ENCODE results near the gene SVEP1. TPM values are rescaled to one million over a fixed set of nuclear protein-coding genes. Genes with fewer than 3 reads are reported as not detected.
"Not testable (repeated sequence)": the region's sequence is repeated elsewhere in the genome, so short reads cannot be mapped to it uniquely, and the experiment has no call there.

Gene SVEP1
- total RNA-seq, 1 experiment from 2014 or later = 17.2 TPM

DNA sequence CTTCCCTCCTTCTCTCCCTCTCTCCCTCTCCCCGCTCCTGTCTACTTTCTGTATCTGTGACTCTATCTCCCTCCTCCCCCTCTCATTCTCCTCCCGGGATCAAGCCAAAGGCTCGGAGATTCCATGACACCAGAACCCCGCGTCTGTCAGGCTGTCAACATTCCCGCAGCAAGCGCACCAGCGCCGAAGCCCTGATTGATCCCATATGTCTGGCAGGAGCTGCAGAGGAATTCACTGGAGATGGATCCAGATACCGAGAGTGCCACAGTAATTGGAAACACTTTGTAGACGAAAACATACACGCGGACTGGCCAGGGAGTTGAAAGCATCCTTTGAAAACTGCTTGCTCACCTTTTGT lies 300 bp upstream of the SVEP1 start:
- peak; percentile 93 for DNase-seq (ENCODE audit: low read depth)

GRCh38 chr9:110578575-110579033 lies 937 bp downstream of the SVEP1 start:
- DNase-seq (ENCODE audit: low read depth) = peak; percentile 31

- DNase-seq (ENCODE audit: low read depth) = peak; percentile 45
These were observed 3.6 kb downstream of the SVEP1 start for GRCh38 chr9:110575945-110576344.

GRCh38 chr9:110575169-110575568 lies 4.4 kb downstream of the SVEP1 start:
- DNase-seq (ENCODE audit: low read depth) = peak; percentile 50

DNA sequence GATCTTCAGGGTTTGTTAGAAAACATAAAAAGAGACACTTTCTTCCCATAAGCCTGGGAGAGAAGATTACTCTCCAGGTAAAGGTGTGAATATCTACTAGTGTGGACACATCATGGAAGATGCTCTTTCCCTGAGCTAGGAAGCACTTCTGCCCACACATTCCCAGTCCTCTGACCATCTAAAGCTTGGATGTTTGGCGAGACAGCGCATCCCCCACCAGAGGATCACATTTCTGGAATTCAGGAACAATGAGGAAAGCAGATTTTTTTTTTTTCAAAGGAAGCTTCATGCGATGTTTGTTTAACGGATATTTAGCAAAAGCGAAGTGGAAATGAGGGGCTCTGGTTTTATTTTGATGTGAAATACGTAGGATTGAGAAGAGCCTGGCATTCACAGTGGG lies 6.2 kb downstream of the SVEP1 start:
- DNase-seq (ENCODE audit: low read depth) = peak; percentile 23

DNA sequence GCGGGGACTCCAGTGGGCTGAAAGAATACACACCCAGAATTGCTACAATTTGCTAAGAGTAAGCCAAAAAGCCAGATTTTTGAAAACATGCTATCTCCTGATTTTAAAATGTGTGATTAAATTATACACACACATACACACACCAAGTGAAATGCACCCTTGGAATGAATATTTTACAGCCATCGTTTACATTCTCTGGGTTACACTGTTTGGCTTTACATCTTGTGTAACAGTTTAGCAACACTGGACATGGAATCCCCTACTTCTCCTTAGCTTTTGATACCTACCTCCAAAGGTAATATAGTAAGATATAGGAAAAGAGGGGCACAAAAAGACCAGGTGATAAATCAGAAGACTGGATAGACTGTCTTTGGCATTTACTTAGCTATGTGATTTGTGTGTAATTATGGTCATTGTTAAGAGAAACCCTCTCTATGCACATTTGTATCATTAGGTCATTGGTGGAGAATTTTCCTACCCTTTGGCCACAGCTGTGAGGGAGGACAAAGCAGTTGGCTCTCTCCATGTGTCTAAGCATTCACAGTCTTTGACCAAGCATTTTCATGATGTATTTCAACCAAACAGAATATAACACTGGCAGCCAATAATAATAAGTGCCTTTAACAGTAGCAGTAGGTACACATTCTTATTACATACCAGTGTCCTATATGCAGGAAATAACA lies 7.6 kb downstream of the SVEP1 start:
- peak; percentile 9 for DNase-seq (ENCODE audit: low read depth)

GRCh38 chr9:110566156-110566555 lies 13.4 kb downstream of the SVEP1 start:
- DNase-seq (ENCODE audit: low read depth) = no peak

- DNase-seq (ENCODE audit: low read depth) = no peak
These were observed 17.7 kb downstream of the SVEP1 start for GRCh38 chr9:110561826-110562225.

DNA sequence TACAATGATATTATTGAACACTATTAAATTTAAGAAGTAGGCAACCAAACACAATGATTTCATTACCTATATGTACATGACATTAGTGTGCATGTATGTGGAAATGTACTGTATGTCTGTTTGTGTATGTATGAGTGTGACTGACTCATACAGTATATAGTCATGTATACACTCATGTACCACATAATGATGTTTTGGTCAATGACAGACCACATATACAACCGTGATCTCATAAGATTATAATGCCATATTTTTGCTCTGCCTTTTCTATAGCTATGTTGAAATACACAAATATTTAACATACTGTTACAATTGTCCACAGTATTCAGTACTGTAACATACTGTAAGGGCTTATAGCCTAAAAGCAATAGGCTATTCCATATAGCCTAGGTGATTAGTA lies 19.7 kb downstream of the SVEP1 start:
- peak; percentile 13 for DNase-seq (ENCODE audit: low read depth)

- DNase-seq (ENCODE audit: low read depth) = peak; percentile 78
These were observed 23.8 kb downstream of the SVEP1 start for GRCh38 chr9:110555551-110556331.

DNA sequence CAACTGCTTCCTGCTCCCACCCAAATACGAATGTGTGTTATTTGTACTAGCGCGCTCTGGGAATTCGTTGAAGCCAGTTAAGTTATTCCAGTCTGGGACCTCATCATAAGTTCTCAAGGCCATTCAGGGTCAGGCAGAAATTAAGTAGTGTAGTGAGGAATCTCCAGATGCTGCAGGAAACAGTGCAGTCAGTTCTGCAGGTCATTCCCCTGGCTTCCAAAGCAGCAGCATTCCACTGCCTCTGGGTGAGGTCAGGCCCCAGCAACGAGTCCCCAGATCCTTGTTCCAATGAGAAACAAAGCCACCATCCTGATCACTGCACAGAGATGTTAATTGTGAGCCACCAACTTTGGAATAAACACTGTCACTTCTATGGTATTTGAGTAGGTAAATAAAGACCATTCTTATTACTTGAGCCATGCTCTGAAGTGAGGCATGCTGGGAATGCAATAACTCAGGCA lies 33.1 kb downstream of the SVEP1 start:
- DNase-seq (ENCODE audit: low read depth) = peak; percentile 31

DNA sequence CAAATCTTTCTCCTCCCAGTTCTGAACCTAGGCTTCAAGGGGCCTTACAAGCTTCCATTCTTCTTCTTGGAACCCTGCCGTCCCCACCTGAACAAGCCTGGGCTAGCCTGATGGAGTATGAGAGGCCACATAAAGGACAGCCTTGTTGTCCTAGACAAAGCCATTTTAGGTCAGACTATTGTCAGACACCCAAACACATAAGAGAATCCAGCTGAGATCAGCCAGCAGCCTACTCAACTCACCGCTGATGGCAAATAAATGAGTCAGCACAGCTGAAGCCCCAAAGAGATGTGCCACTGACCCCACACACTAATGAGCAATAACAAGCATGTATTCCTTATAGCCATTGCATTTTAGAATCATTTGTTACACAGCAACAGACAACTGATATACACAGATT lies 33.8 kb downstream of the SVEP1 start:
- peak; percentile 73 for DNase-seq (ENCODE audit: low read depth)

GRCh38 chr9:110543631-110544051 lies 35.9 kb downstream of the SVEP1 start:
- peak; percentile 84 for DNase-seq (ENCODE audit: low read depth)

- DNase-seq (ENCODE audit: low read depth) = no peak
These were observed 37.6 kb downstream of the SVEP1 start for GRCh38 chr9:110541950-110542349.

GRCh38 chr9:110538647-110539041 lies 40.9 kb downstream of the SVEP1 start:
- DNase-seq (ENCODE audit: low read depth) = peak; percentile 50

DNA sequence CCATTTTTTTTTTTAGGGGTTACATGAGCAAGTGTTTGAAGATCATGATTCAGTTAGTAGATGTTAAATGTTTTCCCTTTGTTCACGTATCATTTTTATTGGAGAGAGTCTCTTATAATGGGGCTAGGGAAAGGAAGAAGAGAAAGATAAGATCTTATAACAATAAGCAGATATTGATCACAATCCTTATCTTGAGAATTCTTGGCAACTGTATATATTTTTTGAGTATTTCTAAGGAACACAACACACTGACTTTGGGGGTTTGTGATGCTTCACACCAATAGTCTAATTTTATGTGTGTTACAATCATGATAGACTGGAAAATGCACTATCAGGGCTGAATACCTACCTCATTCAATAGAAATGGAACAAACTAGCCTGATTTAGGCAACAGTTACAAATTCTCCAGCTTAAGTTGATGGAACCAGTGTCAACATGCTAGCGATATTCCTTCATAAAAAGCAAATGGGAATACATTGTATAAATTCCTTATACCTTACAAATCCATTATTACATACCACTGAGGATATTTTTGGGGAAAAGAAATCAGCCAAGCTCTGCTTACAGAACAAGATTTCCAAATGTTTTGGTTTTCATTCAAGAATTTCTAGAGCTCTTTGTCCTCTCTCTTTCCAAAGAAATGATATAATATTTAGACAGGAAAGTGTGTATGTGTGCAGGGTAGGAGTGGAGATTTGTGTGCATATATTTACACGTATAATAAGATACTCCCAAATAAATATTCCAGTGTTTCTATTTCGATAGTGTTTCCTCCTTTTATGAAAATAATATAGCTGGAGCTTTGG lies 41.5 kb downstream of the SVEP1 start:
- peak; percentile 23 for DNase-seq (ENCODE audit: low read depth)

DNA sequence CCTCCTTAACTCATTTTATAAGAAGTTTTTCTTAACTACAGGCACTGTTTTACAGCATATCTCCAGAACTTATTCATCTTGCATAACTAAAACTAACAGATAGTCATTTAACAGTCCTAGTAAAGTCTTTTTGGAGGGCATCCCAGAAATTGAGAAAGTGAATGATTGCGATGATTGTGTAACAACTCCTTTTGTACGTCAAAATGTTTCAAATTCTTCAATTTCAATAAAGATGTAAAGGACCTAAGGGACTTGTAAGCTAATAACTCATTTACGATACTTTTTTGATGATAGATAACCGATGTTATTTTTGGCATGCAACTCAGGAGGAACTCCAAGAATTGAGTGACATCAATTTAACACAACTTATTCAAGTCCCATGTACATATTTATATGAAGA lies 42.7 kb downstream of the SVEP1 start:
- DNase-seq (ENCODE audit: low read depth) = peak; percentile 55

- DNase-seq (ENCODE audit: low read depth) = not testable (repeated sequence)
These were observed 45.4 kb downstream of the SVEP1 start for GRCh38 chr9:110534162-110534561.

DNA sequence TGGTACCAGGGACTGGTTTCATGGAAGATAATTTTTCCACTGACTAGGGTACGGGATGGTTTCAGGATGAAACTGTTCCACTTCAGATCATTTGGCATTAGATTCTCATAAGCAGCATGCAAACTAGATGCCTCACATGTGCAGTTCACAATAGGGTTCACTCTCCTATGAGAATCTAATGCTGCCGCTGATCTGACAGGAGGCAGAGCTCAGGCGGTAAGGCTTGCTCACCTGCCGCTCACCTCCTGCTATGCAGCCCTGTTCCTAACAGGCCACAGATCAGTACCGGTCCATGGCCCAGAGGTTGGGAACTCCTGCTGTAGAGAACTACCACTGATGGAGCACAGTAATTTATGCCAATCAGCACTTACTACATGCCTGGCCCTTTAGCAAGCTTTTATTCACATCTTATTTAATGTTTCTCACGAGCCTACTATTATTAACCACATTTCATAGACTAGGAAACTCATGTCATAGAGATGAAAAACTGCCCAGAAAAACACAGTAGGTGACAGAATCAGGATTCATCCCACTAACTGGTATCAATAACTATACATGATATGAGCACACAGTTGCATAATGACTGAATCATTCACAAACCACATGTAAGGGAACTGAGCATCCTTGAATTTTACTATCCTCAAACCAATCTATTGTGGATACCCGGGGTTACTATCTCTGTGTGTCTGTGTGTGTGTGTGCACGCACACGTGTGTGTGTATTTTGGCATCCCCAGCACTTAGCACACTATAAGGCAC lies 46.5 kb downstream of the SVEP1 start:
- DNase-seq (ENCODE audit: low read depth) = peak; percentile 79

DNA sequence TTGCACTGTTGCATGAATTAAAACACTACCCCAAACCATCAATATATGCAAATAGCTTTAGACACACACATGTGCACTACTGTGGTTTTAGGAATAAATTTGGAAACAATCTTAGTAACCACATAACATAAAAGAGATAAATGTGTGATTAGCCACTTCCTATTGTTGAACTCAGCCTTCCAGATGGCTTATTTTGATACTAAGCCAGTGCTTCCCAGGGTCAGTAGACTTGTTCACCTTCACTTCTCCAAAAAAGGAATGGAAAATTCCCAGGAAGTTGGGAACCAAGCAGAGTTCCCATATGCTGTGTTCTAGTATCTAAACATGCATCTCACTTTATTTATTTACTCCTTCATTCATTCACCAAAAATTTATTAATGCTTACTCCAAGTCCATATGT lies 47.8 kb downstream of the SVEP1 start:
- peak; percentile 98 for DNase-seq (ENCODE audit: low read depth)

DNA sequence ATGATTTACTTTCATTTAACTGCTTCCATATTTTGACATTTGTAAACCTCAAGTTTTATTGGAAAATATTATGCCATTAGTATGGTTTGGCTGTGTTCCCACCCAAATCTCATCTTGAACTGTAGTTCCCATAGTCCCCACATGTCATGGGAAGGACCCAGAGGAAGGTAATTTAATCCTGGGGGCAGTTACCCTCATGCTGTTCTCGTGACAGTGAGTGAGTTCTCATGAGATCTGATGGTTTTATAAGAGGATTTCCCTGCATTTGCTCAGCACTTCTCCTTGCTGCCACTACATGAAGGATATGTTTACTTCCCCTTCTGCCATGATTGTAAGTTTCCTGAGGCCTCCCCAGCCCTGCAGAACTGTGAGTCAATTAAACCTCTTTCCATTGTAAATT lies 48.3 kb downstream of the SVEP1 start:
- DNase-seq (ENCODE audit: low read depth) = peak; percentile 85

GRCh38 chr9:110528645-110529044 lies 50.9 kb downstream of the SVEP1 start:
- DNase-seq (ENCODE audit: low read depth) = no peak
